HEK293 (cell line): ENCODE data around the gene PLEKHG2.
A peak's percentile ranks its signal among the peaks of the same experiment; 100 is the strongest.

ENCODE experiments used
- CTCF ChIA-PET: fragments of 350-600 bp; formaldehyde crosslinking; extraction: SDS; loops from one replicate; lab custom pipeline; 2021; ENCODE audit warnings: antibody characterized with exemption; lab: Yijun Ruan, JAX
- POLR2A ChIA-PET: fragments of 300-600 bp; formaldehyde crosslinking; extraction: SDS; loops from one replicate; lab custom pipeline; 2020; ENCODE audit warnings: antibody characterized with exemption, inconsistent platforms; lab: Yijun Ruan, JAX
- H3K27ac ChIP-seq: fragments of 200-500 bp; sonication (Bioruptor generic); 2 replicates; pipeline ENCODE4 v1.5.1; 2014; ENCODE audit warnings: low read depth, low read length, control low read depth, inconsistent platforms; ENCODE audit errors: extremely low read depth
- H3K36me3 ChIP-seq, 2 experiments: fragments of 200-500 bp in 1 of 2; sonication (Bioruptor generic) in 1 of 2; 1 replicate in 1 of 2; 2 replicates in 1 of 2; pipeline ENCODE4 v1.5.1; 2014 to 2017; ENCODE audit warnings: inconsistent platforms in 2 of 2, low read length in 2 of 2; ENCODE audit not compliant: control insufficient read depth in 2 of 2, insufficient read depth in 1 of 2
- H3K4me1 ChIP-seq: fragments of 200-500 bp; sonication (Bioruptor generic); 2 replicates; pipeline ENCODE4 v1.5.1; 2014; ENCODE audit warnings: mild to moderate bottlenecking, low read length, inconsistent platforms; ENCODE audit not compliant: control insufficient read depth, insufficient read depth
- H3K4me3 ChIP-seq: 2 replicates; pipeline ENCODE4 v1.5.1; 2011; ENCODE audit warnings: low read depth, mild to moderate bottlenecking, control low read depth, low read length, moderate library complexity
- H3K9me3 ChIP-seq: fragments of 200-500 bp; sonication (Bioruptor generic); 2 replicates; pipeline ENCODE4 v1.5.1; 2014; ENCODE audit warnings: low read depth, low read length, inconsistent platforms; ENCODE audit not compliant: control insufficient read depth, insufficient read depth
- CTCF ChIP-seq: fragments of 450-650 bp; formaldehyde crosslinking; IDR thresholded peaks from 2 replicates; pipeline ENCODE4 v1.5.1; 2016; ENCODE audit warnings: missing biosample characterization, missing genetic modification characterization
- HOXD13 ChIP-seq: sonication (generic); formaldehyde crosslinking; IDR thresholded peaks from 2 replicates; pipeline ENCODE4 v1.8.0; 2022; ENCODE audit warnings: missing genetic modification reagents, borderline replicate concordance
- KLF16 ChIP-seq: fragments of 450-650 bp; formaldehyde crosslinking; IDR thresholded peaks from 2 replicates; pipeline ENCODE4 v1.5.1; 2017; ENCODE audit warnings: missing biosample characterization, missing genetic modification characterization
- PRDM1 ChIP-seq: fragments of 450-650 bp; formaldehyde crosslinking; IDR thresholded peaks from 2 replicates; pipeline ENCODE4; 2016; ENCODE audit warnings: missing biosample characterization, missing genetic modification characterization
- SCRT2 ChIP-seq: fragments of 450-650 bp; formaldehyde crosslinking; IDR thresholded peaks from 2 replicates; pipeline ENCODE4 v1.5.1; 2016; ENCODE audit warnings: missing biosample characterization, missing genetic modification characterization
- ZBTB21 ChIP-seq: fragments of 450-650 bp; formaldehyde crosslinking; IDR thresholded peaks from 2 replicates; pipeline ENCODE4 v1.5.1; 2017; ENCODE audit warnings: missing biosample characterization, missing genetic modification characterization
- ZBTB48 ChIP-seq: fragments of 450-650 bp; formaldehyde crosslinking; IDR thresholded peaks from 2 replicates; pipeline ENCODE4 v1.5.1; 2016; ENCODE audit warnings: missing biosample characterization, missing genetic modification characterization
- ZFP41 ChIP-seq: fragments of 450-650 bp; formaldehyde crosslinking; IDR thresholded peaks from 2 replicates; pipeline ENCODE4 v1.5.1; 2016; ENCODE audit warnings: missing biosample characterization, missing genetic modification characterization, borderline replicate concordance
- ZFP69B ChIP-seq: fragments of 450-650 bp; formaldehyde crosslinking; IDR thresholded peaks from 2 replicates; pipeline ENCODE4 v1.5.1; 2016; ENCODE audit warnings: missing biosample characterization, missing genetic modification characterization
- ZNF10 ChIP-seq: fragments of 450-650 bp; formaldehyde crosslinking; IDR thresholded peaks from 2 replicates; pipeline ENCODE4 v1.5.1; 2017; ENCODE audit warnings: missing biosample characterization, missing genetic modification characterization
- ZNF132 ChIP-seq: fragments of 450-650 bp; formaldehyde crosslinking; IDR thresholded peaks from 2 replicates; pipeline ENCODE4 v1.5.1; 2017; ENCODE audit warnings: missing biosample characterization, missing genetic modification characterization, borderline replicate concordance
- ZNF146 ChIP-seq: fragments of 450-650 bp; formaldehyde crosslinking; IDR thresholded peaks from 2 replicates; pipeline ENCODE4 v1.5.1; 2016; ENCODE audit warnings: missing biosample characterization, missing genetic modification characterization
- ZNF2 ChIP-seq: fragments of 450-650 bp; formaldehyde crosslinking; IDR thresholded peaks from 2 replicates; pipeline ENCODE4 v1.5.1; 2016; ENCODE audit warnings: missing biosample characterization, missing genetic modification characterization
- ZNF221 ChIP-seq: fragments of 450-650 bp; formaldehyde crosslinking; IDR thresholded peaks from 2 replicates; pipeline ENCODE4 v1.5.1; 2017; ENCODE audit warnings: missing biosample characterization, missing genetic modification characterization, borderline replicate concordance
- ZNF366 ChIP-seq: fragments of 450-650 bp; formaldehyde crosslinking; conservative IDR thresholded peaks from 2 replicates; pipeline ENCODE4 v1.5.1; 2016; ENCODE audit warnings: missing biosample characterization, missing genetic modification characterization
- ZNF654 ChIP-seq: fragments of 450-650 bp; formaldehyde crosslinking; IDR thresholded peaks from 2 replicates; pipeline ENCODE4 v1.5.1; 2016; ENCODE audit warnings: low read depth, missing biosample characterization, missing genetic modification characterization
- ZNF660 ChIP-seq: fragments of 450-650 bp; IDR thresholded peaks from 2 replicates; pipeline ENCODE4 v1.5.1; 2018; ENCODE audit warnings: missing biosample characterization, mild to moderate bottlenecking, missing genetic modification characterization
- ZSCAN16 ChIP-seq: fragments of 450-650 bp; formaldehyde crosslinking; IDR thresholded peaks from 2 replicates; pipeline ENCODE4 v1.5.1; 2016; ENCODE audit warnings: missing biosample characterization, missing genetic modification characterization
- ZSCAN23 ChIP-seq: fragments of 450-650 bp; formaldehyde crosslinking; IDR thresholded peaks from 2 replicates; pipeline ENCODE4 v1.5.1; 2016; ENCODE audit warnings: missing biosample characterization, missing genetic modification characterization
- TF ChIP-seq, protein P1 (sequence below): sonication (generic); formaldehyde crosslinking; IDR thresholded peaks from 2 replicates; pipeline ENCODE4 v1.8.1; 2022; ENCODE audit warnings: mild to moderate bottlenecking, moderate library complexity, missing genetic modification reagents
- TF ChIP-seq, protein P2 (sequence below): fragments of 450-650 bp; formaldehyde crosslinking; conservative IDR thresholded peaks from 2 replicates; pipeline ENCODE4 v1.5.1; 2016; ENCODE audit warnings: low read depth, missing biosample characterization, missing genetic modification characterization
- TF ChIP-seq, protein P3 (sequence below): fragments of 450-650 bp; formaldehyde crosslinking; IDR thresholded peaks from 2 replicates; pipeline ENCODE4 v1.5.1; 2016; ENCODE audit warnings: missing biosample characterization, missing genetic modification characterization, borderline replicate concordance
- TF ChIP-seq, protein P4 (sequence below): fragments of 450-650 bp; formaldehyde crosslinking; IDR thresholded peaks from 2 replicates; pipeline ENCODE4 v1.5.1; 2017; ENCODE audit warnings: missing biosample characterization, missing genetic modification characterization

PLEKHG2 gene

DNA sequence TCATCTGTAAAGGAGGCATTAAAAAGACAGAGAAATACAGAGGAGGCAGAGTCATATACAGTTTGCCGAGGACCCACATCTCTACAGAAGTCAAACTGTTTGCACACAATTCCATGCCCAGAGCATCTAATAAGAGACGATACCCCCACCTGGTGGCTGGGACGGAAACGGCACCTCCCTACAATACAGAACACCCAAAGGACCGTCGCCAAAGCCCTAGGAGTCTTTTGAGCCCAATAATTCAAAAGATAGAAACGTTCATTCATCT is 703 bp upstream of the PLEKHG2 start:
- ChIA-PET CTCF (interaction anchor here (0.5 to 2.4 kb wide), 59 partner anchors 8 to 682 kb away, joined by 3 to 144 read pairs (median 4); partner anchors contain the start of genes EID2, EID2B, FBXO17 and GMFG), POLR2A (interaction anchor here (0.5 to 2.4 kb wide), 7 partner anchors 9 to 29 kb away, joined by 3 to 57 read pairs (median 14); partner anchors contain the start of genes MED29, PAF1 and RPS16)
- Histone ChIP-seq H3K9me3 (no peaks in the 10 kb centered on the region), H3K4me1 (peaks cover 40% of the 10 kb centered on the region), H3K27ac (peak overlapping the region; percentile 58), H3K36me3 (peaks cover 15 to 21% of the 10 kb centered on the region in 2 experiments; a peak in 2 of 3 replicates), H3K4me3 (peak overlapping the region; percentile 25)
- TF ChIP-seq ZBTB21: no peak
- TF ChIP-seq, protein P1, sequence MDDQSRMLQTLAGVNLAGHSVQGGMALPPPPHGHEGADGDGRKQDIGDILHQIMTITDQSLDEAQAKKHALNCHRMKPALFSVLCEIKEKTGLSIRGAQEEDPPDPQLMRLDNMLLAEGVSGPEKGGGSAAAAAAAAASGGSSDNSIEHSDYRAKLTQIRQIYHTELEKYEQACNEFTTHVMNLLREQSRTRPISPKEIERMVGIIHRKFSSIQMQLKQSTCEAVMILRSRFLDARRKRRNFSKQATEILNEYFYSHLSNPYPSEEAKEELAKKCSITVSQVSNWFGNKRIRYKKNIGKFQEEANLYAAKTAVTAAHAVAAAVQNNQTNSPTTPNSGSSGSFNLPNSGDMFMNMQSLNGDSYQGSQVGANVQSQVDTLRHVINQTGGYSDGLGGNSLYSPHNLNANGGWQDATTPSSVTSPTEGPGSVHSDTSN (CRISPR knock-in tag): no peak
- TF ChIP-seq HOXD13 (CRISPR knock-in tag): no peak
- TF ChIP-seq ZNF660 (tag by site-specific recombination): 0 out of 2 replicates have a peak, but pooled peaks have one; percentile 99
- no peak; the same call in 1 of the 2 replicates for TF ChIP-seq ZNF366 (tag by site-specific recombination)
- peak; percentile 28; the same call in 1 of the 2 replicates for TF ChIP-seq ZBTB48 (tag by site-specific recombination)
- TF ChIP-seq ZNF10: 0 out of 2 replicates have a peak, but pooled peaks have one; percentile 15
- TF ChIP-seq, protein P2, sequence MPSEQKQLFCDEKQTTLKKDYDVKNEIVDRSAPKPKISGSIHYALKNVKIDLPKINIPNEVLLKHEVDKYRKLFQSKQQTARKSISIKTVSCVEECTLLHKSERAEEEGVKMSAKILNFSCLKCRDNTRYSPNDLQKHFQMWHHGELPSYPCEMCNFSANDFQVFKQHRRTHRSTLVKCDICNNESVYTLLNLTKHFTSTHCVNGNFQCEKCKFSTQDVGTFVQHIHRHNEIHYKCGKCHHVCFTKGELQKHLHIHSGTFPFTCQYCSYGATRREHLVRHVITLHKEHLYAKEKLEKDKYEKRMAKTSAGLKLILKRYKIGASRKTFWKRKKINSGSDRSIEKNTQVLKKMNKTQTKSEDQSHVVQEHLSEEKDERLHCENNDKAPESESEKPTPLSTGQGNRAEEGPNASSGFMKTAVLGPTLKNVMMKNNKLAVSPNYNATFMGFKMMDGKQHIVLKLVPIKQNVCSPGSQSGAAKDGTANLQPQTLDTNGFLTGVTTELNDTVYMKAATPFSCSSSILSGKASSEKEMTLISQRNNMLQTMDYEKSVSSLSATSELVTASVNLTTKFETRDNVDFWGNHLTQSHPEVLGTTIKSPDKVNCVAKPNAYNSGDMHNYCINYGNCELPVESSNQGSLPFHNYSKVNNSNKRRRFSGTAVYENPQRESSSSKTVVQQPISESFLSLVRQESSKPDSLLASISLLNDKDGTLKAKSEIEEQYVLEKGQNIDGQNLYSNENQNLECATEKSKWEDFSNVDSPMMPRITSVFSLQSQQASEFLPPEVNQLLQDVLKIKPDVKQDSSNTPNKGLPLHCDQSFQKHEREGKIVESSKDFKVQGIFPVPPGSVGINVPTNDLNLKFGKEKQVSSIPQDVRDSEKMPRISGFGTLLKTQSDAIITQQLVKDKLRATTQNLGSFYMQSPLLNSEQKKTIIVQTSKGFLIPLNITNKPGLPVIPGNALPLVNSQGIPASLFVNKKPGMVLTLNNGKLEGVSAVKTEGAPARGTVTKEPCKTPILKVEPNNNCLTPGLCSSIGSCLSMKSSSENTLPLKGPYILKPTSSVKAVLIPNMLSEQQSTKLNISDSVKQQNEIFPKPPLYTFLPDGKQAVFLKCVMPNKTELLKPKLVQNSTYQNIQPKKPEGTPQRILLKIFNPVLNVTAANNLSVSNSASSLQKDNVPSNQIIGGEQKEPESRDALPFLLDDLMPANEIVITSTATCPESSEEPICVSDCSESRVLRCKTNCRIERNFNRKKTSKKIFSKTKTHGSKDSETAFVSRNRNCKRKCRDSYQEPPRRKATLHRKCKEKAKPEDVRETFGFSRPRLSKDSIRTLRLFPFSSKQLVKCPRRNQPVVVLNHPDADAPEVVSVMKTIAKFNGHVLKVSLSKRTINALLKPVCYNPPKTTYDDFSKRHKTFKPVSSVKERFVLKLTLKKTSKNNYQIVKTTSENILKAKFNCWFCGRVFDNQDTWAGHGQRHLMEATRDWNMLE: peak; percentile 50; the same call in 1 of the 2 replicates
- TF ChIP-seq ZSCAN16: 0 out of 2 replicates have a peak, but pooled peaks have one; percentile 47
- no peak for TF ChIP-seq ZNF132
- TF ChIP-seq ZFP41: no peak
- TF ChIP-seq CTCF (tag by site-specific recombination): peak; percentile 99
- peak; percentile 88 for TF ChIP-seq ZFP69B (tag by site-specific recombination)
- TF ChIP-seq KLF16 (tag by site-specific recombination): no peak
- TF ChIP-seq ZNF2 (tag by site-specific recombination): peak; percentile 95; the same call in 1 of the 2 replicates
- peak; percentile 100 for TF ChIP-seq ZNF654 (tag by site-specific recombination)
- TF ChIP-seq, protein P3, sequence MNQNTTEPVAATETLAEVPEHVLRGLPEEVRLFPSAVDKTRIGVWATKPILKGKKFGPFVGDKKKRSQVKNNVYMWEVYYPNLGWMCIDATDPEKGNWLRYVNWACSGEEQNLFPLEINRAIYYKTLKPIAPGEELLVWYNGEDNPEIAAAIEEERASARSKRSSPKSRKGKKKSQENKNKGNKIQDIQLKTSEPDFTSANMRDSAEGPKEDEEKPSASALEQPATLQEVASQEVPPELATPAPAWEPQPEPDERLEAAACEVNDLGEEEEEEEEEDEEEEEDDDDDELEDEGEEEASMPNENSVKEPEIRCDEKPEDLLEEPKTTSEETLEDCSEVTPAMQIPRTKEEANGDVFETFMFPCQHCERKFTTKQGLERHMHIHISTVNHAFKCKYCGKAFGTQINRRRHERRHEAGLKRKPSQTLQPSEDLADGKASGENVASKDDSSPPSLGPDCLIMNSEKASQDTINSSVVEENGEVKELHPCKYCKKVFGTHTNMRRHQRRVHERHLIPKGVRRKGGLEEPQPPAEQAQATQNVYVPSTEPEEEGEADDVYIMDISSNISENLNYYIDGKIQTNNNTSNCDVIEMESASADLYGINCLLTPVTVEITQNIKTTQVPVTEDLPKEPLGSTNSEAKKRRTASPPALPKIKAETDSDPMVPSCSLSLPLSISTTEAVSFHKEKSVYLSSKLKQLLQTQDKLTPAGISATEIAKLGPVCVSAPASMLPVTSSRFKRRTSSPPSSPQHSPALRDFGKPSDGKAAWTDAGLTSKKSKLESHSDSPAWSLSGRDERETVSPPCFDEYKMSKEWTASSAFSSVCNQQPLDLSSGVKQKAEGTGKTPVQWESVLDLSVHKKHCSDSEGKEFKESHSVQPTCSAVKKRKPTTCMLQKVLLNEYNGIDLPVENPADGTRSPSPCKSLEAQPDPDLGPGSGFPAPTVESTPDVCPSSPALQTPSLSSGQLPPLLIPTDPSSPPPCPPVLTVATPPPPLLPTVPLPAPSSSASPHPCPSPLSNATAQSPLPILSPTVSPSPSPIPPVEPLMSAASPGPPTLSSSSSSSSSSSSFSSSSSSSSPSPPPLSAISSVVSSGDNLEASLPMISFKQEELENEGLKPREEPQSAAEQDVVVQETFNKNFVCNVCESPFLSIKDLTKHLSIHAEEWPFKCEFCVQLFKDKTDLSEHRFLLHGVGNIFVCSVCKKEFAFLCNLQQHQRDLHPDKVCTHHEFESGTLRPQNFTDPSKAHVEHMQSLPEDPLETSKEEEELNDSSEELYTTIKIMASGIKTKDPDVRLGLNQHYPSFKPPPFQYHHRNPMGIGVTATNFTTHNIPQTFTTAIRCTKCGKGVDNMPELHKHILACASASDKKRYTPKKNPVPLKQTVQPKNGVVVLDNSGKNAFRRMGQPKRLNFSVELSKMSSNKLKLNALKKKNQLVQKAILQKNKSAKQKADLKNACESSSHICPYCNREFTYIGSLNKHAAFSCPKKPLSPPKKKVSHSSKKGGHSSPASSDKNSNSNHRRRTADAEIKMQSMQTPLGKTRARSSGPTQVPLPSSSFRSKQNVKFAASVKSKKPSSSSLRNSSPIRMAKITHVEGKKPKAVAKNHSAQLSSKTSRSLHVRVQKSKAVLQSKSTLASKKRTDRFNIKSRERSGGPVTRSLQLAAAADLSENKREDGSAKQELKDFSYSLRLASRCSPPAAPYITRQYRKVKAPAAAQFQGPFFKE: no peak
- no peak for TF ChIP-seq ZSCAN23 (tag by site-specific recombination)
- TF ChIP-seq PRDM1 (tag by site-specific recombination): no peak
- TF ChIP-seq SCRT2 (tag by site-specific recombination): peak; percentile 81
- TF ChIP-seq, protein P4, sequence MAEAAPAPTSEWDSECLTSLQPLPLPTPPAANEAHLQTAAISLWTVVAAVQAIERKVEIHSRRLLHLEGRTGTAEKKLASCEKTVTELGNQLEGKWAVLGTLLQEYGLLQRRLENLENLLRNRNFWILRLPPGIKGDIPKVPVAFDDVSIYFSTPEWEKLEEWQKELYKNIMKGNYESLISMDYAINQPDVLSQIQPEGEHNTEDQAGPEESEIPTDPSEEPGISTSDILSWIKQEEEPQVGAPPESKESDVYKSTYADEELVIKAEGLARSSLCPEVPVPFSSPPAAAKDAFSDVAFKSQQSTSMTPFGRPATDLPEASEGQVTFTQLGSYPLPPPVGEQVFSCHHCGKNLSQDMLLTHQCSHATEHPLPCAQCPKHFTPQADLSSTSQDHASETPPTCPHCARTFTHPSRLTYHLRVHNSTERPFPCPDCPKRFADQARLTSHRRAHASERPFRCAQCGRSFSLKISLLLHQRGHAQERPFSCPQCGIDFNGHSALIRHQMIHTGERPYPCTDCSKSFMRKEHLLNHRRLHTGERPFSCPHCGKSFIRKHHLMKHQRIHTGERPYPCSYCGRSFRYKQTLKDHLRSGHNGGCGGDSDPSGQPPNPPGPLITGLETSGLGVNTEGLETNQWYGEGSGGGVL (tag by site-specific recombination): no peak
- TF ChIP-seq ZNF221 (tag by site-specific recombination): no peak
- TF ChIP-seq ZNF146: no peak; the same call in 1 of the 2 replicates
